ENCODE results near the gene PDHB.
"Not testable (repeated sequence)": the region's sequence is repeated elsewhere in the genome, so short reads cannot be mapped to it uniquely, and the experiment has no call there.

Gene PDHB

GRCh38 chr3:58433400-58434167, at the start of gene PDHB:
Gene PDHB (minus strand): TSS chr3:58433832. CDS start chr3:58433809, 23 bp downstream.
- DNase-seq, result peak; percentile 43

GRCh38 chr3:58482917-58483636, 49.4 kb upstream of the PDHB start:
- no peak for DNase-seq

DNA sequence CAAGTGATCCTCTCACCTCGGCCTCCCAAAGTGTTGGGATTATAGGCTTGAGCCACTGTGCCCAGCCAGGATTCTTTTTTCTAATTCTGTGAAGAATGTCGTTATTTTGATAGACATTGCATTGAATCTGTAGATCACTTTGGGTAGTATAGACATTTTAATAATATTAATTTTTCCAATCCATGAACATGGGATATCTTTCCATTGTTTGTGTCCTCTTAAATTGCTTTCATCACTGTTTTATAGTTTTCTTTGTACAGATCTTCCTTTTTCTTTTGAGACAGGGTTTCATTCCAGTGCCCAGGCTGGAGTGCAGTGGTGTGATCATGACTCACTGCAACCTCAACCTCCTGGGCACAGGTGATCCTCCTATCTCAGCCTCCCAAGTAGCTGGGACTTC, 46.7 kb upstream of the PDHB start:
- no peak for DNase-seq

DNA sequence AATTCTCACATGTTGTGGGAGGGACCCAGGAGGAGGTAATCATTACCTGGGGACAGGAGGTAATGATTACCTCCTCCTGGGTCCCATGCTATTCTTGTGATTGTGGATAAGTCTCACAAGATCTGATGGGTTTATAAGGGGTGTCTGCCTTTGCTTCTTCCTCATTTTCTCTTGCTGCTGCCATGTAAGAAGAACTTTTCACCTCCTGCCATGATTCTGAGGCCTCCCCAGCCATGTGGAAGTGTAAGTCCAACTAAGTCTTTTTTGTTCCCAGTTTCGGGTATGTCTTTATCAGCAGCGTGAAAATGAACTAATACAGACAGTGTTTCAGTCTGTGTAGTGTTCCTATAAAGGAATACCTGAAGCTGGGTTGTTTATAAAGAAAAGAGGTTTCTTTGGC, 45.1 kb upstream of the PDHB start:
- DNase-seq, result no peak

- no peak for DNase-seq
These were observed 41.4 kb upstream of the PDHB start for GRCh38 chr3:58474967-58475578.

GRCh38 chr3:58474348-58474911, 40.8 kb upstream of the PDHB start:
- no peak for DNase-seq

- DNase-seq, result no peak
These were observed 39.6 kb upstream of the PDHB start for GRCh38 chr3:58473275-58473674.

DNA sequence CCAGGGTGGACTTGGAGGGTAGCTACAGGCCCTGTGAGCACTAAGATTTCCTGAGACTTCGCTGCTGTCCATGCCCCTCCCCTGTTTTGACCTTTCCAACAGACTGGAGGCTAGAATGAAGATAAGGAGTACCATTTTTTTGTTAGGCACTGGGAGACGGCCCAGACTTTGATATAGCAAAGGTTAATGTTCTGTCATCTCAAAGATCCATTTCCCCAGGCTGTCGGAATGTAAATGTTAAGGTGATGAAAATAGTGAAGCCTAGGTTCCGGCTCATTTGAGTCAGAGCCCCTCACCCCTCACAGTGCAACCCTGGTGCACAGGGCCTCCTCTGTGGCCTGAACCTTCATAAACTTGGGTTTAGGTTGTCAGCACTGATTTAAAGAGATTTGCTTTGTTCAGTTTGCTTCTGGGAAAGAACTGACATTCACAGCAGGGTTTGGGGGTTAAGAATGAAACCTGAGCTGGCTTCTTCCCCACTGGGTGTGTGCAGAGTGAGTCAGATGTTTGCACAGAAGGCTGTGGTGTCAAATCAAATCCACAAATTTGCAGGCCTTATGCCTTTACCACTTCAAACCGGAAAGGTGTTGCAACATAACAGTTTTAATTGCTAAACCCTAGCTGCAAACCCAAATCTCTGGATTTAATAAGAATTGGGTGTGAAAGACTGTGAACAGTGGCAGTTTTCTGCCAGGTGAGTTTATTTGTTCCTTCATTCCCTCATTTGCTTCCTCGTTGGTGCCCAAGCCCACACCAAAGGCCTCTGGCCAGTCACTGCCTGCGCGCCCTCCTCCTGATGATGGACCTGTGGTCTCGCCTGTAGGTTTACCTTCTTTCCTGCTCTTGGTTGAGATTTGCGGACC, 37.6 kb upstream of the PDHB start:
- DNase-seq, result no peak

DNA sequence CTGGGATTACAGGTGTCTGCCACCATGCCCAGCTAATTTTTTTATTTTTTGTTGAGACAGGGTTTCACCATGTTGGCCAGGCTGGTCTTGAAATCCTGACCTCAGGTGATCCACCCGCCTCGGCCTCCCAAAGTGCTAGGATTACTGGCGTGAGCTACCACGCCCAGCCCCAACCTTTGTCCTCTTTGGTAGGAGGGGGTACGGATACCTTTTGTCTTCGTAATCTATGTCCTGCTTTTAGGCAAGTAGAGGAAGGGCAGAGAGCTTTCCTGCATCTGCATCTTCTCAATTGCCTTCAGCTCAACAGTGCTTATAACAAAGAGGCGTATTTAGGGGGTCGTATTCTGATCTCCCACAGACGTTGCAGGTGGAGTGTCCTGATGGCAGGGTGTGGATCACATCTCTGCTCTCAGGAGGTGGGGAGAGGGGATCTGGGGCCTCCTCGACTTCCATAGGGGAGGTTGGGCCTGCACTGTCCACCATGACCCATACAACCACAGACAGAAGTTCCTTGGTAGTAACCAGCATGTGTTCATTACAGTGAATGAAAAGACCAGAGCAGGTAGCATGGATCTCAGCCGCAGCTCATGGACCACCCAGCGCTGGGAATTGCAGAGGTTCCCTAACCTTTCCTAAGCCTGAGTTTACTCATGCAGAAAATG, 36.9 kb upstream of the PDHB start:
- DNase-seq, result no peak

DNA sequence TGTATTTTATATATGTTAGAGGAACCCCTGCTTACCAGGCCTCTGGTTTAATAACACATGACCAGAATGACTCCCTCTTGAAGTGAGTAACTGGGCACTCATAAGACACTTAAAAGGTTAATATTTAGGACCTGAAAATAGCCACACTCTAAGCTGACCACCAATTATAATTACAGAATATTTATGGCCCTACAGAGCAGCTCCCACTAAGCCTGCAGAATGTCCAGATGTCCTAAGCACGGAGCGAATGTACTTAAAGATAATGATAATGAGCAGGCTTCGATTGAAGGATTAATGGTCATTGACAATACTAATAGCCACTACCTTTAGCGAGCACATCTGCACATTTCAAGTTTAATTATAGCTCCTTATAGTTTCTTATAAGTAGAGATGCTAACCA, 35.5 kb upstream of the PDHB start:
- DNase-seq, result no peak

DNA sequence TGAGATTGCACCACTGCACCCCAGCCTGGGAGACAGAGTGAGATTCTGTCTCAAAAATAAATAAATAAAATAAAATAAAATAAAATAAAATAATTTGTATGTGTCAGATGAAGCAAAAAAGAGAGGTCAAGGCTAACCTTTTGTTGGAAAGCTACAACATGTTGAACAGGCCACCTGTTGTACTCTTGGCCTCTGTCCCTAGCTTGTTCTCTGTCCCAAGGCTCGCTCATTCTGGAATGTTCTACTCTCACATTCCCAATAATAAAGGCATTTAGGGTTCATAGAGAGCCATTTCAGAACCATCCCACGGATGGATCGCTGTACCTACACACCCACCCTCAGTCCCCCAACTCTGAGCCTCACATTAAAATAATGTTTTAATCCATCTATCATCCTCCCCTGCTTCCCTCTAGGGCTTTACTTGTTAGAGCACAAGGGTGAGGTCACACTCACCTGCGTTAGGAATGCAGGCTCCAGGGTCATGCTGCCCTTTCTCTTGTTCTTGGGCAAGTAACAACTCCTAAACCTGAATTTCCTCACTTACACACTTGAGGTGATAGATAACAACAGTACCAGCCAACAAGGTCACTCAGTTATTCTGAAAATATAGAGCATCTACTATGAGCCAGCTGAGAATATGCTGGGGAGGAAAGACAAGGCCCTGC, 33.4 kb upstream of the PDHB start:
- DNase-seq, result no peak

DNA sequence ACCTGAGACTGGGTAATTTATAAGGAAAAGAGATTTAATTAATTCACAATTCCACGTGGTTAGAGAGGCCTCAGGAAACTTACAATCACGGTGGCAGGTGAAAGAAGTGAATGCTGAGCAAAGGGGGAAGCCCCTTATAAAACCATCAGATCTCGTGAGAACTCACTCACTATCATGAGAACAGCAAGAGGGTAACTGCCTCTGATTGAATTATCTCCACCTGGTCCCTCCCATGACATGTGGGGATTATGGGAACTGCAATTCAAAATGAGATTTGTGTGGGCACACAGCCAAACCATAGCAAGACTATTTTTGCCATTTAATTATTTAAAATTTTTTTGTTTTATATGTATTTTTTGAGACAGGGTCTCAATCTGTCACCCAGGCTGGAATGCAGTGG, 31.2 kb upstream of the PDHB start:
- DNase-seq, result no peak

DNA sequence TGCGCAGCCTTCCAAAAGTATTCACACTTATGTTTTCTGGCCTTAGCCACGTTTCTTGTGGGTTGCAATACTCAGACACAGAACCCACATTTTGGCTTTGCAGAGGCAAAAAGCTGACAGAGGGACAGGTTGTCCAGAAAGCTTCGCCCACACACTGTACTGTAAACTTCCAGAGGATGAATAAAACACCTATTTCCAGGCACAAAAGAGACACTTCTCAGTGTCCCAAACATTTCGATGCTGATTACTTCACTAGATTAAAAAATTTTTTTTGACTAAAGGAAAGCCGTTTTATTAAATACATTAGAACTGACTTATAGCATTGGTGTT, 30.3 kb upstream of the PDHB start:
- DNase-seq, result no peak

DNA sequence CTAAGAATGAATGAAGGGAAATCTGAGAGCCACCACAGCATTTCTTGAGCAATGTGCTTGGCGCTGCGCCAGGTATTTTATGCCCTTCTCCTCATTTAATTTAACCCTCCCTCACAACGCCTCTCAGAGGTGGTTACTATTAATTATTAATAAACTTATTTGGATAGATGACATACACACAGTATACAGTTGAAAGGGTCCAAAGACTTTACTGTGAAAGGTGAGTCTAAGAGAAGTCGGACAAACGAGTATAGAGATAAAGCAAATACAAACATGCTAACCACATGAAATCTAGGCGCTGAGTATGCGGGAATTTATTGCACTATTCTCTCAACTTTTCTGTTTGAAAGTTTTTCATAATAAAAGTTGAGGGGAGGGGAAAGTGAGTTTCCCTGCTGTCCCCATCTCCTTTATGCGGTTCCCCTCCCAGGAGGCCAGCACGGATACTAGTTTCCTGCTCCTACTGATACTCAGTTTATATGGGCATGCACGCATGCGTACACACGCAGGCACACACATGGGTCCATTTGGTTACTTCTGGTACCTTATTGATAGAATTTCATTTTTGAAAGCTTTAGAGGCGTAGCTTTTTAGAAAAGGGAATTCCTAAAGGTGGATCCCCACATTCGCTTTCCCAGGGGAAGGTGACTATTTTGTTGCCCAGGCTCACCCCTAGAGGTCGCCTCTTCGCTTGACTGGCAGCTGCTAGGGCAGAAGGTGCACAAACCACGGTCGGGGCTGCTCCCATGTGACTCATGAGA, 29.7 kb upstream of the PDHB start:
- peak; percentile 36 for DNase-seq

DNA sequence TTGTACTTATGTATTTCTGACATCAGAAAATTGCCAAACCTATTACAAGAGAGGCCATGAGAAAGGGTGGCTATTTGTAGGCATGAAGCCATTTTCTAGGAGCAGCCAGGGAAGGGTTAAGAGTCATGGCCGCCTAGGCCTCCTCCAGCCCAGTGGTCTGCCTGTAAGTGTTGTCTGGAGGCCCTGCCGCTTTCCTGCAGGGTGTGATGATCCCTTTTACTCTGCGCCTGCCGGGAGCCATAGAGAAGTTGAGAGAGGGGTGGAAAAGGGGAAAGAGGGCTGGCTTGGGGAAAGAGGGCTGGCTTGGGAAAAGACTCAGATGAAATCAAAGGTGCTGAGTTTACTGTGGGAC, 29.2 kb upstream of the PDHB start:
- DNase-seq, result no peak

DNA sequence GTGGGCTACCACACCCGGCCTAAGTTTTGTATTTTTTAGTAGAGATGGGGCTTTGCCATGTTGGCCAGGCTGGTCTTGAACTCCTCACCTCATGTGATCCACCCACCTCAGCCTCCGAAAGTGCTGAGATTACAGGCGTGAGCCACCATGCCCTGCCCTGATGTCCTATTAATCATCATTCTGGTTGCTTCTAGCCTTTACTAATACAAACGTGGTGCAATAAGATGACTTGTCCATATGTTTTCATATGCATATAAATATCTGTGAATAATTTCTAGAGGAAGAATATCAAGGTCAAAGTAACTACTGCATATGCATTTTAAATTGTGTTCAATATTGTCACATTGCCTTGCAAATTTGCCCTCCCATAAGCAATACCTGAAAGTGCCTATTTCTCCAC, 25.5 kb upstream of the PDHB start:
- DNase-seq, result no peak

DNA sequence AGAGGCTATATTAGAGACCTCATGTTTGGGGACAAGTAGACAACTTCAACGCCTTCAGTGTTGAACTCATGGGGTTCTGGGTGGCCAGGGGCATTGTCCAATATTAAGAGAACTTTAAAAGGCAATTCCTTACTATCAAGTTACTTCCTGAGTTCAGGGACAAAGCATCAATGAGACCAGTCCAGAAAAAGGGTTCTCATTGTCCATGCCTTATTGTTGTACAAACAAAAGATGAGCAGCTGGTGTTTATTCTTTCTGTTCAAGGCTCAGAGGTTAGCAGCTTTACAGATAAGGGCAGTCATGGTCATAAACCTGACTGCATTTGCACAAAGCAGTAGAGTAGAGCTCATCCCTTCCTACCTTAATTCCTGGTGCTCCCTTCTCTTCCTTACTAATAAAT, 18.5 kb upstream of the PDHB start:
- no peak for DNase-seq

DNA sequence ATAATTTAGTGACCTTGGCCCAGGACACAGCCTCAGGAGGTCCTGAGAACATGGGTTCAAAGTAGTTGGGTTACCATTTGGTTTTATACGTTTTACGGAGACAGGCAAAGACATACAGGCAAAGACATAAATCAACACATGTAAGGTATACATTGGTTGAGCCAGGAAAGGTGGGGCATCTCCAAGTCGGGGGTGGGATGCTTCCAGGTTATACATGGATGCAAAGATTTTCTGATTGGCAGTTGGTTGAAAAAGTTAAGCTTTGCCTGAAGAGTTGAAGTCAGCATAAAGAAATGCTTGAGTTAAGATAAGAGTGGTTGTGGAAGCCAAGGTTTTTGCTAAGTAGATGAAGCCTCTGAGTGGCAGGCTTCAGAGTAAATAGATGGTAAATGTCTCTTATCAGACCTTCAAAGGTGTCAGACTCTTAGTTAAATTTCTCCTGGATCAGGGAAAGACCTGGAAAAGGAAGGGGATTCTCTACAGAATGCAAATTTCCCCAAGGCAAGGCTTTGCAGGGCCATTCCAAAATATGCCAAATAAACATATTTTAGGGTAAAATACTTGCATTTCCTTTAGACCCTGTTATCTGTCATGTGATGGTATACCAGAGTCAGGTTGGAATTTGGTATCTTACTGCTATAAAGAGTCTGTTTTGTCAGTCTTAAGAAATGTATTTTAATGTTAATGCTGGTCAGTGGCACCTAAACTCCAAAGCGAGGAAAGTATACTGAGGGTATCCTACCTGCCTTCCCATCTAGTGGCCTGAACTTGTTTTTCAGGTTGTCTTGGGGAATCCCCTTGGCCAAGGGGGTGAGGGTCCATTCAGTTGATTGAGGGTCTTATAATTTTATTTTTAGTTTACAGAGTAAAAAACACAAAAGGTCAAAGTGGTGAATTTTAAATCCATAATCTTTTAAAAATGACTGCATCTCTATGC, 8.2 kb upstream of the PDHB start:
- DNase-seq, result no peak

- not testable (repeated sequence) for DNase-seq
These were observed 7.3 kb upstream of the PDHB start for GRCh38 chr3:58440996-58441355.

DNA sequence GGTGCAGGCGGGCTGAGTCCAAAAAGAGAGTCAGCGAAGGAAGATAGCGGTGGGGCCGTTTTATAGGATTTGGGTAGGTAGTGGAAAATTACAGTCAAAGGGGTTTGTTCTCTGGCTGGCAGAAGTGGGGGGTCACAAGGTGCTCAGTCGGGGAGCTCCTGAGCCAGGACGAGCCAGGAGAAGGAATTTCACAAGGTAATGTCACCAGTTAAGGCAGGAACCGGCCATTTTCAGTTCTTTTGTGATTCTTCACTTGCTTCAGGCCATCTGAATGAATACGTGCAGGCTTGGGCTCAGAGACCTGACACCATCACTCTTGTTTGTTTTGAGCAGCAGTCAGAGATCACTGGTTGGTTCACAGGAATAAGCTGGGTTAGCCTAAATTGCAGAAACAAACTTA, 3.6 kb upstream of the PDHB start:
- not testable (repeated sequence) for DNase-seq
